ENCODE results near the gene CEMIP. TPM values are rescaled to one million over a fixed set of nuclear protein-coding genes. Genes with fewer than 3 reads are reported as not detected.

The CEMIP gene
- total RNA-seq, 4 donors from 2014 or later: 0.17 to 0.34 (median 0.26) TPM; not detected in 1

DNA sequence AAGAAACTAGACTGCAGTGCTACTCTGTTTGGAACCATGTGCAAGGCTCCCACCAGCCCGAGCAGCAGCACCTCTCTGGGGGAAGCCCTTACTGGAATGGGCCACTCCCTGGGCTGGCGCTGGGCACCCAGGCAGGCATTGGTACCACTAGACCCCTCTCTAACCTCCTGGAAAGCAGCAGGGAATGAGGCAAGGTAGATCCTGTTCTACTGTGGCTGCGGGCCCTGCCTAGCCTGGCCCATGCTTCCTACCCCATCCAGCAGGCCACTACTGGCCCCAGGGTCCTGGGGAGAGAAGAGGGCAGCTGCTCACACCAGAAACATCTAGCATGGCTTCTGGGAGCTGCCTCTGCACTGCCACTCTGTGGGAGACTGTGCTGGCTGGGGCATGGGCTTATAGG is 165.6 kb downstream of the CEMIP start:
- Histone ChIP-seq H3K9me3 (no peaks in the 10 kb centered on the region), H3K27me3 (no peaks in the 10 kb centered on the region), H3K4me1 (peaks cover 0 to 20% (median 16%) of the 10 kb centered on the region in 4 donors), H3K27ac (replicated peaks in 1 of 4) (no peak overlapping the region), H3K4me3 (no peak overlapping the region), H3K36me3 (peaks cover 17 to 86% (median 77%) of the 10 kb centered on the region in 4 donors)
- intact Hi-C loops (cut with DNase I): no loop called here
- WGBS: 100% methylated on average over 3 of the region's 3 CpGs
- no peak for DNase-seq (ENCODE audit: extremely low spot score)
- no peak for TF ChIP-seq POLR2A (IDR thresholded peaks at IDR 0.05; ENCODE audit: low read depth)

DNA sequence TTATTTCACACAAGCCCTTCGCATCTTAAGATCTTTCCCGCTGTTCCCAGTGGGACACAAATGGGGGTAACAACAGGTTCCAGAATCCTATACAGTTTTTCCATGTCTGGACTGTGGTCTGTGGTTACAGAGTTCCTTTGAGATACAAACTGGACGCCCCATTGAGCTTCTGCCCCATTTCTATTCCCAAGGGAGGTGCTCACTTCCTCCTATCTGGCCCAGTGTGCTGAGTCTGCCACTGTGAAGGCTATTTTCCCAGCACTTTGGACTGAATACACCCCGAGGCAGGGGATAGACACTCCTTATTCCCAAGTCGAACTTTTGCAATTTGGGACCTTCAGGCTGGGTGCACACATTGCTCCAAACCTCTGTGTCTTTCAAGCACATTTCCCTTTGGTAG is 166.4 kb downstream of the CEMIP start:
- Histone ChIP-seq H3K36me3 (peaks cover 20 to 93% (median 82%) of the 10 kb centered on the region in 4 donors), H3K27me3 (no peaks in the 10 kb centered on the region), H3K4me1 (peaks cover 0 to 12% (median 10%) of the 10 kb centered on the region in 4 donors), H3K9me3 (no peaks in the 10 kb centered on the region), H3K27ac (replicated peaks in 1 of 4) (no peak overlapping the region), H3K4me3 (no peak overlapping the region)
- intact Hi-C loops (cut with DNase I): no loop called here
- WGBS: 96% methylated on average over 5 of the region's 5 CpGs
- no peak for TF ChIP-seq CTCF (IDR thresholded peaks at IDR 0.05)
- TF ChIP-seq POLR2A (IDR thresholded peaks at IDR 0.05; ENCODE audit: low read depth): no peak
- TF ChIP-seq POLR2AphosphoS5 (IDR thresholded peaks at IDR 0.05): no peak
- TF ChIP-seq EP300 (IDR thresholded peaks at IDR 0.05): no peak
- DNase-seq (ENCODE audit: extremely low spot score): no peak

- H3K9me3 ChIP-seq: no peaks in the 10 kb centered on the region
- 99% methylated on average over 8 of the region's 8 CpGs for WGBS
- H3K4me1 ChIP-seq: peaks cover 0 to 11% (median 10%) of the 10 kb centered on the region in 4 donors
- no peak overlapping the region for H3K4me3 ChIP-seq
- no peaks in the 10 kb centered on the region for H3K27me3 ChIP-seq
- no peak for DNase-seq (ENCODE audit: extremely low spot score)
- intact Hi-C loops (cut with DNase I): no loop called here
- TF ChIP-seq POLR2AphosphoS5 (IDR thresholded peaks at IDR 0.05) (no peak), EP300 (IDR thresholded peaks at IDR 0.05) (no peak)
- H3K27ac ChIP-seq (replicated peaks in 1 of 4): no peak overlapping the region
- peaks cover 20 to 93% (median 84%) of the 10 kb centered on the region in 4 donors for H3K36me3 ChIP-seq
These were observed 167.4 kb downstream of the CEMIP start for GRCh38 chr15:80946576-80946975.

DNA sequence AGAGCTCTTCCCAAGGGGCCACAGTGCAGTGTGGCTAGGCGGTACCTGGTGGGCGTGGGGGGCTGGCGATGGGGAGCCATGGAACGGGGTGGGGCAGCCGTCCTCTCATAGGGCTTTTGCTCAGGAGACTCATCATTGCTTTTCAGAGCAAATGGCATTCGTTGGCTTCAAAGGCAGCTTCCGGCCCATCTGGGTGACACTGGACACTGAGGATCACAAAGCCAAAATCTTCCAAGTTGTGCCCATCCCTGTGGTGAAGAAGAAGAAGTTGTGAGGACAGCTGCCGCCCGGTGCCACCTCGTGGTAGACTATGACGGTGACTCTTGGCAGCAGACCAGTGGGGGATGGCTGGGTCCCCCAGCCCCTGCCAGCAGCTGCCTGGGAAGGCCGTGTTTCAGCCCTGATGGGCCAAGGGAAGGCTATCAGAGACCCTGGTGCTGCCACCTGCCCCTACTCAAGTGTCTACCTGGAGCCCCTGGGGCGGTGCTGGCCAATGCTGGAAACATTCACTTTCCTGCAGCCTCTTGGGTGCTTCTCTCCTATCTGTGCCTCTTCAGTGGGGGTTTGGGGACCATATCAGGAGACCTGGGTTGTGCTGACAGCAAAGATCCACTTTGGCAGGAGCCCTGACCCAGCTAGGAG is 169.6 kb downstream of the CEMIP start:
- Histone ChIP-seq H3K27me3 (no peaks in the 10 kb centered on the region), H3K4me3 (no peak overlapping the region), H3K4me1 (no peaks in the 10 kb centered on the region), H3K36me3 (peaks cover 25 to 93% (median 77%) of the 10 kb centered on the region in 4 donors), H3K9me3 (no peaks in the 10 kb centered on the region), H3K27ac (replicated peaks in 1 of 4) (no peak overlapping the region)
- WGBS: 95% methylated on average over 5 of the region's 13 CpGs
- no peak for DNase-seq (ENCODE audit: extremely low spot score)
- intact Hi-C loops (cut with DNase I): no loop called here
- no peak for TF ChIP-seq POLR2A (IDR thresholded peaks at IDR 0.05; ENCODE audit: low read depth)
- no peak for TF ChIP-seq CTCF (IDR thresholded peaks at IDR 0.05)
- no peak for TF ChIP-seq POLR2AphosphoS5 (IDR thresholded peaks at IDR 0.05)
- no peak for TF ChIP-seq EP300 (IDR thresholded peaks at IDR 0.05)

DNA sequence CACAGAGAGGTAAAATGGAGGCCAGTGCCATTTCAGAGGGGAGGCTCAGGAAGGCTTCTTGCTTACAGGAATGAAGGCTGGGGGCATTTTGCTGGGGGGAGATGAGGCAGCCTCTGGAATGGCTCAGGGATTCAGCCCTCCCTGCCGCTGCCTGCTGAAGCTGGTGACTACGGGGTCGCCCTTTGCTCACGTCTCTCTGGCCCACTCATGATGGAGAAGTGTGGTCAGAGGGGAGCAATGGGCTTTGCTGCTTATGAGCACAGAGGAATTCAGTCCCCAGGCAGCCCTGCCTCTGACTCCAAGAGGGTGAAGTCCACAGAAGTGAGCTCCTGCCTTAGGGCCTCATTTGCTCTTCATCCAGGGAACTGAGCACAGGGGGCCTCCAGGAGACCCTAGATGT is 170.6 kb downstream of the CEMIP start:
- WGBS: 96% methylated on average over 4 of the region's 4 CpGs
- Histone ChIP-seq H3K27me3 (no peaks in the 10 kb centered on the region), H3K4me3 (no peak overlapping the region), H3K4me1 (no peaks in the 10 kb centered on the region), H3K9me3 (no peaks in the 10 kb centered on the region), H3K27ac (replicated peaks in 1 of 4) (no peak overlapping the region), H3K36me3 (peaks cover 25 to 86% (median 69%) of the 10 kb centered on the region in 4 donors)
- no peak for DNase-seq (ENCODE audit: extremely low spot score)
- intact Hi-C loops (cut with DNase I): no loop called here
- no peak for TF ChIP-seq CTCF (IDR thresholded peaks at IDR 0.05)
- no peak for TF ChIP-seq POLR2A (IDR thresholded peaks at IDR 0.05; ENCODE audit: low read depth)
- no peak for TF ChIP-seq EP300 (IDR thresholded peaks at IDR 0.05)
- TF ChIP-seq POLR2AphosphoS5 (IDR thresholded peaks at IDR 0.05): no peak
